ENCODE measurements around the gene YPEL1.

DNA sequence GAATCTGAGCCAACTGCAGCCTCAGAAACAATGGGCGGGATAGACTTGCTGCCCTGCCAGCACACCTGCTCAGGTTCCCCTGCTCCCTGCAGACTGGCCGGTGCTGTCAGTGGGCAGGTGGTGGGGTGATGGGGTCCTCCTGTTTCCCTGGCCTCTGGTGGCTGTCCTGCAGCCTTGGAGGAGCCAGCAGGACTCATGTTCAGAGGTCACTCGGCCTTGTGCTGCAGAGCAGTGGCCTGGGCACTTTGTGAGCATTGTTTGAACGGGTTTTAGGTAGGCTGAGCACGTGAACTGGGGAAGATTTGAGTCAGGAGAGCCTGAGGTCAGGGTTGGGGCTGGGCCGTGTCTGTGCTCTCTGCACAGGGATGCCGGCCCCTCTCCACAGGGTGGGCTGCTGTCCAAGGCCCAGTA is 52.2 kb downstream of the YPEL1 start:
- TF ChIP-seq, protein P1, sequence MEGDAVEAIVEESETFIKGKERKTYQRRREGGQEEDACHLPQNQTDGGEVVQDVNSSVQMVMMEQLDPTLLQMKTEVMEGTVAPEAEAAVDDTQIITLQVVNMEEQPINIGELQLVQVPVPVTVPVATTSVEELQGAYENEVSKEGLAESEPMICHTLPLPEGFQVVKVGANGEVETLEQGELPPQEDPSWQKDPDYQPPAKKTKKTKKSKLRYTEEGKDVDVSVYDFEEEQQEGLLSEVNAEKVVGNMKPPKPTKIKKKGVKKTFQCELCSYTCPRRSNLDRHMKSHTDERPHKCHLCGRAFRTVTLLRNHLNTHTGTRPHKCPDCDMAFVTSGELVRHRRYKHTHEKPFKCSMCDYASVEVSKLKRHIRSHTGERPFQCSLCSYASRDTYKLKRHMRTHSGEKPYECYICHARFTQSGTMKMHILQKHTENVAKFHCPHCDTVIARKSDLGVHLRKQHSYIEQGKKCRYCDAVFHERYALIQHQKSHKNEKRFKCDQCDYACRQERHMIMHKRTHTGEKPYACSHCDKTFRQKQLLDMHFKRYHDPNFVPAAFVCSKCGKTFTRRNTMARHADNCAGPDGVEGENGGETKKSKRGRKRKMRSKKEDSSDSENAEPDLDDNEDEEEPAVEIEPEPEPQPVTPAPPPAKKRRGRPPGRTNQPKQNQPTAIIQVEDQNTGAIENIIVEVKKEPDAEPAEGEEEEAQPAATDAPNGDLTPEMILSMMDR (conservative IDR thresholded peaks at IDR 0.05 in 1 of 2, IDR thresholded peaks at IDR 0.05 in 1 of 2; ENCODE audit: low read depth in 1 of 2, low read length in 2 of 2), result no peak
- TF ChIP-seq EZH2 (IDR thresholded peaks at IDR 0.05; ENCODE audit: low read length, missing control alignments), result no peak

Measured in fibroblast of lung (primary cell).